ENCODE results near the gene KMT2D.

KMT2D gene

DNA sequence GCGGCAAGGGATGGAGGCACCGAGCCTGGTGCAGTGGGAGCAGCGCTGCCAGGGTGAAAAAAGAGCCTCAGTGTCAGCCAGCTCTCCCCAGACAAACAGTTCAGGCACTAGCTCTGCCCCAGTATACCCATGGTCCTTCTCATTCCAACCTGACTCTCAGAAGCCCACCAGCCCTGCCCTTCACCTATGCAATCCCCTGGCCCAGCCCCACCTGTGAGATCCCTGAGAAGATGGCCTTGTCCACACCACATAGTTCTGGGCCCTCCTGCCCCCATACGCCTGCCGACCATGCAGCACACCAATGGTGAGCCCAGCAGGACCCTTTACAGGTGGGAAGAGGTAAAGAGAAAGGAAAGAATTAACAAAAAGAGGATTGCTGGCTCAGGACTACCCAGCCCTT is 6.5 kb downstream of the KMT2D start:
- ChIA-PET POLR2A (interaction anchor here (5.2 kb wide), 1 partner anchor 77 kb away, joined by 50 read pairs; the partner anchor contains the start of gene TUBA1B), CTCF (no interaction called here)
- no peak for DNase-seq (ENCODE audit: extremely low spot score)
- TF ChIP-seq L3MBTL2 (conservative IDR thresholded peaks at IDR 0.05) (no peak), FOXM1 (IDR thresholded peaks at IDR 0.05; ENCODE audit: borderline replicate concordance) (no peak), FOXA1 (IDR thresholded peaks at IDR 0.05) (no peak), ELF4 (IDR thresholded peaks at IDR 0.05) (no peak), BHLHE40 (IDR thresholded peaks at IDR 0.05; ENCODE audit: borderline replicate concordance) (no peak), TARDBP (IDR thresholded peaks at IDR 0.05) (no peak), CTBP1 (IDR thresholded peaks at IDR 0.05; ENCODE audit: borderline replicate concordance) (no peak), ZNF384 (IDR thresholded peaks at IDR 0.05) (no peak), NFRKB (IDR thresholded peaks at IDR 0.05) (no peak), HDGF (IDR thresholded peaks at IDR 0.05; ENCODE audit: borderline replicate concordance) (no peak), ARNT (IDR thresholded peaks at IDR 0.05) (no peak)
- TF ChIP-seq, protein P1, sequence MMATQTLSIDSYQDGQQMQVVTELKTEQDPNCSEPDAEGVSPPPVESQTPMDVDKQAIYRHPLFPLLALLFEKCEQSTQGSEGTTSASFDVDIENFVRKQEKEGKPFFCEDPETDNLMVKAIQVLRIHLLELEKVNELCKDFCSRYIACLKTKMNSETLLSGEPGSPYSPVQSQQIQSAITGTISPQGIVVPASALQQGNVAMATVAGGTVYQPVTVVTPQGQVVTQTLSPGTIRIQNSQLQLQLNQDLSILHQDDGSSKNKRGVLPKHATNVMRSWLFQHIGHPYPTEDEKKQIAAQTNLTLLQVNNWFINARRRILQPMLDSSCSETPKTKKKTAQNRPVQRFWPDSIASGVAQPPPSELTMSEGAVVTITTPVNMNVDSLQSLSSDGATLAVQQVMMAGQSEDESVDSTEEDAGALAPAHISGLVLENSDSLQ (IDR thresholded peaks at IDR 0.05): no peak

DNA sequence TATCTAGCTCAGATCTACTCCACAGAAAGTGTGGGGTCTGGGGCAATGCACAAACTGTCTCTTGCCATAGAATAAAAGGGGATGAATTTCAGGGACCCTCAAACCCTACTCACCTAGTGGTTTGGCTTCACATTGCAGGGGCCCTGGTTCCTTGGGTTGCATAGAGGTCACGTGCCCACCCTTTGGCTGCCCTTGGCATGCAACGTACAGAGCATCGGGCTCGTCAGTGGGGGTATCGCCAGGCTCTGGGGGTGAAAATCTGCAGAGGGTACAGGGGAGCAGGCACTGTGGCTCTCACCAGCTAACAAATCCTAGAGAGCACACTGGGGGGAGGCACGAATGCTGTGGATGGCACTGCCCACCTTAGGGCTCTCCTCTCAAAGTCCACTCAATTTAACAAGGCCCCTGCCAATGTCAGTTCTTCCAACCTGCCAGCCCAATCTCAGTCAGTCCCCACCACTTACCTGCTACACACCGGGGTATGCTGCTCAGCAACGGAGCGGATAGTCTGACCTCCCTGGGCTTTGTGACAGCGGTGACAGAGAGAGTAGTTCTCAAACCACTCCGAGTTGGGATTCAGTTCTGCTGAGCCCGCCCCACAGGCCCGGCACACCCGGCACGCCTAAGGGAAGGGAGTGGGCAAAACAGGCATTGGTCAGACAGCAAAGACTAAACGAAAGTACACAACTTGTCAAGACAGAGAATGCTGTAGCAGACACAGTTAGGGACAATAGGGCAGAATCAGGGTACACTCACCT is 8.0 kb downstream of the KMT2D start:
- no peak for DNase-seq (ENCODE audit: extremely low spot score)
- POLR2A ChIA-PET: no interaction called here
- CTCF ChIA-PET: no interaction called here
- no peak for TF ChIP-seq SUZ12 (IDR thresholded peaks at IDR 0.05)
- no peak for TF ChIP-seq TARDBP (IDR thresholded peaks at IDR 0.05)
- TF ChIP-seq, protein P1 (IDR thresholded peaks at IDR 0.05): no peak
- no peak for TF ChIP-seq LEF1 (IDR thresholded peaks at IDR 0.05; ENCODE audit: borderline replicate concordance)
- no peak for TF ChIP-seq FOXK2 (IDR thresholded peaks at IDR 0.05)
- TF ChIP-seq FOXA1 (IDR thresholded peaks at IDR 0.05): no peak
- no peak for TF ChIP-seq ELF4 (IDR thresholded peaks at IDR 0.05)
- TF ChIP-seq ZNF384 (IDR thresholded peaks at IDR 0.05): no peak
- TF ChIP-seq HDGF (IDR thresholded peaks at IDR 0.05; ENCODE audit: borderline replicate concordance): no peak
- TF ChIP-seq FOXM1 (IDR thresholded peaks at IDR 0.05; ENCODE audit: borderline replicate concordance): no peak
- TF ChIP-seq CTBP1 (IDR thresholded peaks at IDR 0.05; ENCODE audit: borderline replicate concordance): no peak
- no peak for TF ChIP-seq L3MBTL2 (conservative IDR thresholded peaks at IDR 0.05)
- TF ChIP-seq SP1 (IDR thresholded peaks at IDR 0.05): no peak
- TF ChIP-seq NFRKB (IDR thresholded peaks at IDR 0.05): no peak
- TF ChIP-seq BHLHE40 (IDR thresholded peaks at IDR 0.05; ENCODE audit: borderline replicate concordance): no peak
- TF ChIP-seq ARNT (IDR thresholded peaks at IDR 0.05): no peak

DNA sequence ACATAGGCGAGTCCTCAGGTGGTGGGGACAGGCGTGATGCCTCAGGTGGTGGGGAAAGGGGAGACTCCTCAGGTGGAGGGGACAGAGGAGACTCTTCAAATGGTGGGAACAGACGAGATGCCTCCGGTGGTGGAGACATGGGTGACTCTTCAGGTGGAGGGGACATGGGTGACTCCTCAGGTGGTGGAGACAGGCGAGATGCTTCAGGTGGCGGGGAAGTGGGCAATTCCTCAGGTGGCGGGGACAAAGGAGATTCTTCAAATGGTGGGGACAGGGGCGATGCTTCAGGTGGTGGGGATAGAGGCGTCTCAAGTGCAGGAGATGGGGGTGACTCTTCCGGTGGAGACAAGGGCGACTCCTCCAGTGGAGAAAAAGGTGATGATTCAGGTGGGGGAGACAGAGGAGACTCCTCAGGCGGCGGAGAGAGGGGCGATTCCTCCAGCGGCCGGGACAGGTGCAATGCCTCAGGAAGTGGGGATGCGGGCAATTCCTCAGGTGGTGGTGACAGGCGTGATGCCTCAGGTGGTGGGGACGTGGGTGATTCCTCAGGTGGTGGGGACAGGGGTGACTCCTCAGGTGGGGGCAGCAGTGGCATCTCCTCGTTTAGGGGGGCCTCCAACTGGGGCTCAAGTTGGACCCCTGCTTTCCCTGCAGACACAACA is 8.7 kb downstream of the KMT2D start:
- ChIA-PET POLR2A (no interaction called here), CTCF (no interaction called here)
- no peak for DNase-seq (ENCODE audit: extremely low spot score)
- TF ChIP-seq FOXM1 (IDR thresholded peaks at IDR 0.05; ENCODE audit: borderline replicate concordance): no peak
- TF ChIP-seq ELF4 (IDR thresholded peaks at IDR 0.05): no peak
- TF ChIP-seq ARNT (IDR thresholded peaks at IDR 0.05): no peak
- TF ChIP-seq LEF1 (IDR thresholded peaks at IDR 0.05; ENCODE audit: borderline replicate concordance): no peak
- TF ChIP-seq NFRKB (IDR thresholded peaks at IDR 0.05): no peak
- TF ChIP-seq HDGF (IDR thresholded peaks at IDR 0.05; ENCODE audit: borderline replicate concordance): no peak
- no peak for TF ChIP-seq ZNF384 (IDR thresholded peaks at IDR 0.05)
- no peak for TF ChIP-seq SP1 (IDR thresholded peaks at IDR 0.05)
- no peak for TF ChIP-seq TARDBP (IDR thresholded peaks at IDR 0.05)
- no peak for TF ChIP-seq CTBP1 (IDR thresholded peaks at IDR 0.05; ENCODE audit: borderline replicate concordance)
- TF ChIP-seq SUZ12 (IDR thresholded peaks at IDR 0.05): no peak
- TF ChIP-seq, protein P1 (IDR thresholded peaks at IDR 0.05): no peak
- no peak for TF ChIP-seq L3MBTL2 (conservative IDR thresholded peaks at IDR 0.05)
- no peak for TF ChIP-seq FOXA1 (IDR thresholded peaks at IDR 0.05)
- no peak for TF ChIP-seq BHLHE40 (IDR thresholded peaks at IDR 0.05; ENCODE audit: borderline replicate concordance)
- TF ChIP-seq FOXK2 (IDR thresholded peaks at IDR 0.05): no peak

DNA sequence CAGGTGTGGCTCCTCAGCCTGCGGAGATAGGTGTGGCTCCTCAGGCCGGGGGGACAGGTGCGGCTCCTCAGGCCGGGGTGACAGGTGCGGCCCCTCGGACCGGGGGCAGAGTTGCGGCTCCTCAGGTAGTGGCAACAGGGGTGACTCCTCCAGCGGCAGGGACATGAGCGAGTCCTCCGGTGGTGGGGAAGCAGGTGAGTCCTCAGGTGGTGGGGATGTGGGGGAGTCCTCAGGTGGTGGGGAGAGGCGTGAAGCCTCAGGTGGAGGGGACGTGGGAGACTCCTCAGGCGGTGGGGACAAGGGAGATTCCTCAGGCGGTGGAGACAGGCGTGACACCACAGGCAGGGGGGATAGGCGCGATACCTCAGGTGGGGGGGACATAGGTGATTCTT is 9.2 kb downstream of the KMT2D start:
- POLR2A ChIA-PET: no interaction called here
- no peak for DNase-seq (ENCODE audit: extremely low spot score)
- TF ChIP-seq FOXM1 (IDR thresholded peaks at IDR 0.05; ENCODE audit: borderline replicate concordance) (no peak), ZNF384 (IDR thresholded peaks at IDR 0.05) (no peak), ARNT (IDR thresholded peaks at IDR 0.05) (no peak), FOXA1 (IDR thresholded peaks at IDR 0.05) (no peak), FOXK2 (IDR thresholded peaks at IDR 0.05) (no peak), CTBP1 (IDR thresholded peaks at IDR 0.05; ENCODE audit: borderline replicate concordance) (no peak), SP1 (IDR thresholded peaks at IDR 0.05) (no peak), HDGF (IDR thresholded peaks at IDR 0.05; ENCODE audit: borderline replicate concordance) (no peak), ELF4 (IDR thresholded peaks at IDR 0.05) (no peak), L3MBTL2 (conservative IDR thresholded peaks at IDR 0.05) (no peak), BHLHE40 (IDR thresholded peaks at IDR 0.05; ENCODE audit: borderline replicate concordance) (no peak), NFRKB (IDR thresholded peaks at IDR 0.05) (no peak), LEF1 (IDR thresholded peaks at IDR 0.05; ENCODE audit: borderline replicate concordance) (no peak), TARDBP (IDR thresholded peaks at IDR 0.05) (no peak)
- TF ChIP-seq, protein P1 (IDR thresholded peaks at IDR 0.05): no peak
- CTCF ChIA-PET: no interaction called here

Data from HEK293T (cell line).